ENCODE measurements around the gene UBE3B. TPM values are rescaled to one million over a fixed set of nuclear protein-coding genes. Genes with fewer than 3 reads are reported as not detected.

UBE3B gene
- total RNA-seq, 4 donors from 2014 or later, result 45.2 to 63.6 (median 62.8) TPM

GRCh38 chr12:109464642-109465351, 12.6 kb upstream of the UBE3B start:
- ATAC-seq, result no peak
- Histone ChIP-seq H3K4me1 (peaks cover 40 to 94% (median 75%) of the 10 kb centered on the region in 3 donors), H3K27me3 (no peaks in the 10 kb centered on the region), H3K27ac (peak overlapping the region; percentile 90 to 100 (median 96)), H3K36me3 (peaks cover 0 to 51% of the 10 kb centered on the region in 2 donors), H3K9me3 (no peaks in the 10 kb centered on the region), H3K4me3 (no peak overlapping the region)
- 75 to 89% methylated on average over 4 to 11 of the region's 14 CpGs for WGBS, 2 donors (ENCODE audit: low coverage in 1 of 2)
- TF ChIP-seq EP300 (IDR thresholded peaks at IDR 0.05) (no peak), POLR2AphosphoS5 (IDR thresholded peaks at IDR 0.05) (no peak), POLR2A (IDR thresholded peaks at IDR 0.05) (no peak)
- TF ChIP-seq, protein P1, sequence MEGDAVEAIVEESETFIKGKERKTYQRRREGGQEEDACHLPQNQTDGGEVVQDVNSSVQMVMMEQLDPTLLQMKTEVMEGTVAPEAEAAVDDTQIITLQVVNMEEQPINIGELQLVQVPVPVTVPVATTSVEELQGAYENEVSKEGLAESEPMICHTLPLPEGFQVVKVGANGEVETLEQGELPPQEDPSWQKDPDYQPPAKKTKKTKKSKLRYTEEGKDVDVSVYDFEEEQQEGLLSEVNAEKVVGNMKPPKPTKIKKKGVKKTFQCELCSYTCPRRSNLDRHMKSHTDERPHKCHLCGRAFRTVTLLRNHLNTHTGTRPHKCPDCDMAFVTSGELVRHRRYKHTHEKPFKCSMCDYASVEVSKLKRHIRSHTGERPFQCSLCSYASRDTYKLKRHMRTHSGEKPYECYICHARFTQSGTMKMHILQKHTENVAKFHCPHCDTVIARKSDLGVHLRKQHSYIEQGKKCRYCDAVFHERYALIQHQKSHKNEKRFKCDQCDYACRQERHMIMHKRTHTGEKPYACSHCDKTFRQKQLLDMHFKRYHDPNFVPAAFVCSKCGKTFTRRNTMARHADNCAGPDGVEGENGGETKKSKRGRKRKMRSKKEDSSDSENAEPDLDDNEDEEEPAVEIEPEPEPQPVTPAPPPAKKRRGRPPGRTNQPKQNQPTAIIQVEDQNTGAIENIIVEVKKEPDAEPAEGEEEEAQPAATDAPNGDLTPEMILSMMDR (IDR thresholded peaks at IDR 0.05), result no peak

DNA sequence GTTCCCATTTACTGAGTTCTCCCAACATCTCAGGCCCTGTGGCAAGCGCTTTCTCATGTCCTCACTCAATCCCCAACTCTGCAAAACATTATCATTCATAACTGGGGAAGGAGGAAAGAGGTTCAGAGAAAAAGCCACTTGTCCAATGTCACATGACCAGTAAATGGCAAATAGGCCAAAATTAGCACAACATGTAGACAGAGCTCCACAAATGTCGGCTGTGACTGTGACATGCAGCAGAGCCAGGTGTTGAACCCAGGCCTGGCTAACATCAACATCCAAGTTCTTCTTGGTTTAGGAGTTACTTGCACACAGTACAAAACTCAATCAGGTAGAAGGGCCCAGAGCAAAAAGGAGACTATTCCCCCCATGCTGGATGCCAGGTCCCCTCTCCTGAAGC, 11.1 kb upstream of the UBE3B start:
- Histone ChIP-seq H3K27me3 (no peaks in the 10 kb centered on the region), H3K27ac (peak overlapping the region; percentile 22 to 98 (median 92)), H3K36me3 (peaks cover 0 to 51% of the 10 kb centered on the region in 2 donors), H3K4me1 (peaks cover 38 to 94% (median 60%) of the 10 kb centered on the region in 3 donors), H3K4me3 (no peak overlapping the region), H3K9me3 (no peaks in the 10 kb centered on the region)
- 57% methylated on average over 2 of the region's 2 CpGs; no CpG with 5 or more reads in 1 of the 2 donors for WGBS, 2 donors (ENCODE audit: low coverage in 1 of 2)
- ATAC-seq, result no peak
- TF ChIP-seq, protein P1 (IDR thresholded peaks at IDR 0.05), result no peak
- TF ChIP-seq EP300 (IDR thresholded peaks at IDR 0.05) (no peak), POLR2A (IDR thresholded peaks at IDR 0.05) (no peak), POLR2AphosphoS5 (IDR thresholded peaks at IDR 0.05) (no peak)

GRCh38 chr12:109466821-109467220, 10.6 kb upstream of the UBE3B start:
- H3K9me3 ChIP-seq, result no peaks in the 10 kb centered on the region
- no peak overlapping the region for H3K4me3 ChIP-seq
- ATAC-seq, result no peak
- H3K27ac ChIP-seq, result peak overlapping the region; percentile 57 to 98 (median 92)
- H3K27me3 ChIP-seq, result no peaks in the 10 kb centered on the region
- TF ChIP-seq POLR2AphosphoS5 (IDR thresholded peaks at IDR 0.05), result no peak
- TF ChIP-seq, protein P1 (IDR thresholded peaks at IDR 0.05), result no peak
- TF ChIP-seq POLR2A (IDR thresholded peaks at IDR 0.05), result no peak
- TF ChIP-seq EP300 (IDR thresholded peaks at IDR 0.05), result no peak
- H3K36me3 ChIP-seq, result peaks cover 0 to 51% of the 10 kb centered on the region in 2 donors
- WGBS, 2 donors (ENCODE audit: low coverage in 1 of 2), result 31% methylated on average over 3 of the region's 3 CpGs; no CpG with 5 or more reads in 1 of the 2 donors
- H3K4me1 ChIP-seq, result peaks cover 34 to 93% (median 55%) of the 10 kb centered on the region in 3 donors

DNA sequence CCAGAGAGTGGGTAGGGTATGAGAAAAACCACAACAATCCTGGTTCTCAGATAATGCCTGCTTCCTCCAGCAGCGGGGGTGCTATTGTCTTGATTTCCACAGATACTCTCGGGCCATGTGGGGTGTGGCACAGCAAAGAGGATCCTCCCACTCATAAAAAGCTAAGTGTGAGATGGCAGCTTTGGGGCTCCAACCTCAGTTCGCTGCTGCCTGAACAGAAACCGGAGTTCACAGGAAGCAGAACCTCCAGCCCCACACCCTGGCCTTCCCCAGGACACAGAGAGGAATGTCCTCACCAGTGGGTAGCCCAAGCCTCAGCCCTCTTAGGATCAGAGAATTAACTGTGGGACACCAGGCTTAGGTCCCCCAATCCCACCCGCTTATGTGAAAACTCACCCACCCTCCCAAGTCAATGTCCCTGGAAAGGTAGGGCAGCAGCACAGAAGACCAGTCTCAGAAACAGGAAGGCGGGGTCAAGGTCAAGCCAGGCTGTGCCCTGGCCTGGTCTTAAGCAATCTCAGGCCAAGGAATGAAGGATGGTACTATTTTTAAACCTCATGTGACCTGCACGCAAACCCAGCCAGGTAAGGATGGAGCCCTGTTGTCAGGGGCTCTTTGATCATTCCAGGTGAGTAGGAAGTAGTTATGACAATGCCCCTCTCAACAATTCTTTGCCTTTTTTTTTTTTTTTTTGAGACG, 9.3 kb upstream of the UBE3B start:
- peaks cover 0 to 51% of the 10 kb centered on the region in 2 donors for H3K36me3 ChIP-seq
- H3K9me3 ChIP-seq, result no peaks in the 10 kb centered on the region
- WGBS, 2 donors (ENCODE audit: low coverage in 1 of 2), result 20 to 71% methylated on average over 1 to 2 of the region's 8 CpGs
- peak overlapping the region; percentile 57 to 98 (median 92) for H3K27ac ChIP-seq
- no peak overlapping the region for H3K4me3 ChIP-seq
- no peak for ATAC-seq
- H3K27me3 ChIP-seq, result no peaks in the 10 kb centered on the region
- TF ChIP-seq POLR2AphosphoS5 (IDR thresholded peaks at IDR 0.05) (no peak), EP300 (IDR thresholded peaks at IDR 0.05) (no peak), POLR2A (IDR thresholded peaks at IDR 0.05) (no peak)
- TF ChIP-seq, protein P1 (IDR thresholded peaks at IDR 0.05), result no peak
- peaks cover 30 to 93% (median 47%) of the 10 kb centered on the region in 3 donors for H3K4me1 ChIP-seq
